Osteoblast (primary cell): ENCODE measurements around the gene FARP1. TPM values are rescaled to one million over a fixed set of nuclear protein-coding genes. Genes with fewer than 3 reads are reported as not detected.

Source experiments
- DNase-seq: peaks from one replicate; pipeline ENCODE4 v3.0.0; 2011; ENCODE audit warnings: low spot score, mixed read lengths; ENCODE audit not compliant: insufficient read length; ENCODE audit errors: missing footprints
- H2AFZ ChIP-seq: 2 replicates; pipeline ENCODE4 v1.6.0; 2011; ENCODE audit warnings: mild to moderate bottlenecking, low read length
- H3K27ac ChIP-seq: 2 replicates; pipeline ENCODE4 v1.5.1; 2011; ENCODE audit warnings: mild to moderate bottlenecking, low read depth, low read length, moderate library complexity
- H3K27me3 ChIP-seq: 2 replicates; pipeline ENCODE4 v1.6.0; 2012; ENCODE audit warnings: mild to moderate bottlenecking, control low read depth, inconsistent platforms, low read length, moderate library complexity; ENCODE audit not compliant: insufficient read depth
- H3K36me3 ChIP-seq: 2 replicates; pipeline ENCODE4 v1.5.1; 2011; ENCODE audit warnings: mild to moderate bottlenecking, low read length, control low read depth, moderate library complexity; ENCODE audit not compliant: insufficient read depth
- H3K4me1 ChIP-seq: 2 replicates; pipeline ENCODE4 v1.5.1; 2011; ENCODE audit warnings: mild to moderate bottlenecking, low read length, control low read depth, moderate library complexity; ENCODE audit not compliant: insufficient read depth
- H3K4me2 ChIP-seq: 2 replicates; pipeline ENCODE4 v1.6.0; 2011; ENCODE audit warnings: mild to moderate bottlenecking, low read length; ENCODE audit not compliant: insufficient read depth
- H3K4me3 ChIP-seq: fragments of 200-600 bp; sonication (generic); 3 replicates; pipeline ENCODE4 v1.5.1; 2012; ENCODE audit warnings: mild to moderate bottlenecking, low read length, inconsistent platforms; ENCODE audit not compliant: insufficient read depth
- H3K79me2 ChIP-seq: 2 replicates; pipeline ENCODE4 v1.6.0; 2012; ENCODE audit warnings: mild to moderate bottlenecking, low read length, control low read depth, inconsistent platforms; ENCODE audit not compliant: insufficient read depth
- H3K9me3 ChIP-seq: 2 replicates; pipeline ENCODE4 v1.5.1; 2011; ENCODE audit warnings: low read depth, low read length, control low read depth
- H4K20me1 ChIP-seq: 2 replicates; pipeline ENCODE4 v1.6.0; 2012; ENCODE audit warnings: mild to moderate bottlenecking, low read length, control low read depth; ENCODE audit not compliant: insufficient read depth
- total RNA-seq: library from RNA; depleted of rRNA; stranded (reverse); fragments of >200 nt; gene quantifications from 2 replicates; pipeline ENCODE4 v1.2.3, GENCODE V29; 2012
- TF ChIP-seq, protein P1 (sequence below): IDR thresholded peaks from 2 replicates; pipeline ENCODE4 v1.5.1; 2011; ENCODE audit warnings: mild to moderate bottlenecking, low read depth, low read length, moderate library complexity; ENCODE audit errors: extremely low read depth

The FARP1 gene
- total RNA-seq, 1 donor: 36.2 TPM

- no peak overlapping the region for H3K4me2 ChIP-seq
- no peaks in the 10 kb centered on the region for H3K9me3 ChIP-seq
- no peak overlapping the region for H3K4me3 ChIP-seq
Measured at GRCh38 chr13:98299235-98299965, 156.5 kb downstream of the FARP1 start.

GRCh38 chr13:98299966-98300350 lies 157.1 kb downstream of the FARP1 start:
- H2AFZ ChIP-seq: no peak overlapping the region
- no peak overlapping the region for H3K27ac ChIP-seq
- TF ChIP-seq, protein P1, sequence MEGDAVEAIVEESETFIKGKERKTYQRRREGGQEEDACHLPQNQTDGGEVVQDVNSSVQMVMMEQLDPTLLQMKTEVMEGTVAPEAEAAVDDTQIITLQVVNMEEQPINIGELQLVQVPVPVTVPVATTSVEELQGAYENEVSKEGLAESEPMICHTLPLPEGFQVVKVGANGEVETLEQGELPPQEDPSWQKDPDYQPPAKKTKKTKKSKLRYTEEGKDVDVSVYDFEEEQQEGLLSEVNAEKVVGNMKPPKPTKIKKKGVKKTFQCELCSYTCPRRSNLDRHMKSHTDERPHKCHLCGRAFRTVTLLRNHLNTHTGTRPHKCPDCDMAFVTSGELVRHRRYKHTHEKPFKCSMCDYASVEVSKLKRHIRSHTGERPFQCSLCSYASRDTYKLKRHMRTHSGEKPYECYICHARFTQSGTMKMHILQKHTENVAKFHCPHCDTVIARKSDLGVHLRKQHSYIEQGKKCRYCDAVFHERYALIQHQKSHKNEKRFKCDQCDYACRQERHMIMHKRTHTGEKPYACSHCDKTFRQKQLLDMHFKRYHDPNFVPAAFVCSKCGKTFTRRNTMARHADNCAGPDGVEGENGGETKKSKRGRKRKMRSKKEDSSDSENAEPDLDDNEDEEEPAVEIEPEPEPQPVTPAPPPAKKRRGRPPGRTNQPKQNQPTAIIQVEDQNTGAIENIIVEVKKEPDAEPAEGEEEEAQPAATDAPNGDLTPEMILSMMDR: no peak
- H3K4me3 ChIP-seq: no peak overlapping the region
- peaks cover 22% of the 10 kb centered on the region for H3K4me1 ChIP-seq
- no peaks in the 10 kb centered on the region for H3K36me3 ChIP-seq
- H3K79me2 ChIP-seq: peaks cover 62% of the 10 kb centered on the region
- H4K20me1 ChIP-seq: peaks cover 30% of the 10 kb centered on the region
- no peak for DNase-seq
- no peak overlapping the region for H3K4me2 ChIP-seq
- no peaks in the 10 kb centered on the region for H3K27me3 ChIP-seq
- no peaks in the 10 kb centered on the region for H3K9me3 ChIP-seq

More at GRCh38 chr13:98299235-98299965, 156.5 kb downstream of the FARP1 start:
- Histone ChIP-seq H2AFZ (no peak overlapping the region), H3K27me3 (no peaks in the 10 kb centered on the region), H3K4me1 (peaks cover 22% of the 10 kb centered on the region), H4K20me1 (peaks cover 30% of the 10 kb centered on the region), H3K36me3 (no peaks in the 10 kb centered on the region), H3K27ac (no peak overlapping the region), H3K79me2 (peaks cover 61% of the 10 kb centered on the region)
- TF ChIP-seq, protein P1: no peak
- DNase-seq: no peak

DNA sequence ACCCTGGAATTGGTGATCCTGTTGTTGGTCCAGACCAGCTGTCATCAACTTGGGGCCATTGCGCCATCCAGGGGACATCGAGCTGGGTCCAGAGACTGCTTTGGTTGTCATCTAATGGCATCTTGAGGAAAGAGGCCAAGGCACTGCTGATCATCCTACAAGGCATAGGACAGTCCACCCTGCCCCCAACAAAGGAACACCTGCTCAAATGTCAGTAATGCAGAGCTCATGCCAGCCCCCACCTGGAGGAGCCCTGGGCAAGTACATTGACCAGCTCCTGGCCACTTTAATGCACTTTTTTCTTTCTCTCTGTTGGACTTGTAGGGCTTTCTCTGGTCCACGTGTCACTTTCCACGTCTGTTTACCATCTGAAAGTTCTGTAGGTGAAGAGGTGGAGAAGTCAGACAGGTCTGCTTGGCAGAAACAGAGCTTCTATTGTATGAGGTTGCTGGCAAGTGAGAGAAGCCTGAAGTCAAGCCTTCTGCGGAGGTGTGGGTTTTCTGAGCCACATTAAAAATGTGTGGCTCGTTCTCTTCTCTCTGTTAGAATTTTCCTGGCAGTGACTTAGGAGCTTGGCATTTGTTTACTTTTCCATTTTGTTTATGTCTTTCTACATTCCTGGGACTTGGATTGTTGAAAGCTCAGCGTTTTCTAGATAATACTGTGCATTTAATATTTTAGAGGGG lies 158.2 kb downstream of the FARP1 start:
- no peak overlapping the region for H3K4me3 ChIP-seq
- H2AFZ ChIP-seq: no peak overlapping the region
- no peaks in the 10 kb centered on the region for H3K36me3 ChIP-seq
- TF ChIP-seq, protein P1: no peak
- H3K79me2 ChIP-seq: peaks cover 65% of the 10 kb centered on the region
- DNase-seq: no peak
- H4K20me1 ChIP-seq: peaks cover 30% of the 10 kb centered on the region
- H3K27ac ChIP-seq: peak overlapping the region; percentile 49
- H3K9me3 ChIP-seq: no peaks in the 10 kb centered on the region
- H3K4me2 ChIP-seq: peak overlapping the region; percentile 25
- no peaks in the 10 kb centered on the region for H3K27me3 ChIP-seq
- H3K4me1 ChIP-seq: peaks cover 18% of the 10 kb centered on the region

GRCh38 chr13:98301721-98302120 lies 158.8 kb downstream of the FARP1 start:
- Histone ChIP-seq H3K27me3 (no peaks in the 10 kb centered on the region), H3K79me2 (peaks cover 61% of the 10 kb centered on the region), H3K36me3 (no peaks in the 10 kb centered on the region), H2AFZ (no peak overlapping the region), H3K9me3 (no peaks in the 10 kb centered on the region), H3K27ac (peak overlapping the region; percentile 49), H3K4me3 (no peak overlapping the region), H4K20me1 (peaks cover 30% of the 10 kb centered on the region), H3K4me1 (peaks cover 18% of the 10 kb centered on the region), H3K4me2 (peak overlapping the region; percentile 25)
- peak; percentile 72 for DNase-seq
- TF ChIP-seq, protein P1: no peak
